GM18519 (cell line): ENCODE measurements around the gene NRF1.
"Not testable (repeated sequence)": the region's sequence is repeated elsewhere in the genome, so short reads cannot be mapped to it uniquely, and the experiment has no call there.

ENCODE experiments used
- ATAC-seq: cut with Tn5 transposase; IDR thresholded peaks from one replicate; pipeline ENCODE4 v1.9.1; 2021; ENCODE audit warnings: mild to moderate bottlenecking, moderate library complexity; ENCODE audit not compliant: unreplicated experiment, low FRiP score

NRF1 gene

GRCh38 chr7:129611246-129612111, at the start of gene NRF1:
TSS of gene NRF1 (plus strand) at chr7:129611720. CDS start at chr7:129657352, 45,632 bp downstream.
- ATAC-seq = peak; percentile 65

- ATAC-seq = not testable (repeated sequence)
These were observed 45.2 kb upstream of the NRF1 start for GRCh38 chr7:129566323-129566722.

- no peak for ATAC-seq
These were observed 44.1 kb upstream of the NRF1 start for GRCh38 chr7:129567377-129567776.

GRCh38 chr7:129568240-129568639, 43.3 kb upstream of the NRF1 start:
- no peak for ATAC-seq

GRCh38 chr7:129569326-129569725, 42.2 kb upstream of the NRF1 start:
- no peak for ATAC-seq

- no peak for ATAC-seq
These were observed 41.7 kb upstream of the NRF1 start for GRCh38 chr7:129569811-129570215.

GRCh38 chr7:129571201-129571600, 40.3 kb upstream of the NRF1 start:
- ATAC-seq = no peak

- ATAC-seq = no peak
These were observed 39.3 kb upstream of the NRF1 start for GRCh38 chr7:129572205-129572604.

GRCh38 chr7:129574487-129574886, 37.0 kb upstream of the NRF1 start:
- ATAC-seq = no peak

GRCh38 chr7:129575699-129576098, 35.8 kb upstream of the NRF1 start:
- ATAC-seq = no peak

GRCh38 chr7:129576138-129576537, 35.4 kb upstream of the NRF1 start:
- no peak for ATAC-seq

GRCh38 chr7:129578829-129579228, 32.7 kb upstream of the NRF1 start:
- ATAC-seq = no peak

- not testable (repeated sequence) for ATAC-seq
These were observed 25.3 kb upstream of the NRF1 start for GRCh38 chr7:129586179-129586578.

- no peak for ATAC-seq
These were observed 23.3 kb upstream of the NRF1 start for GRCh38 chr7:129588268-129588667.

GRCh38 chr7:129591868-129592267, 19.7 kb upstream of the NRF1 start:
- no peak for ATAC-seq

- not testable (repeated sequence) for ATAC-seq
These were observed 15.1 kb upstream of the NRF1 start for GRCh38 chr7:129596386-129596785.

GRCh38 chr7:129597672-129598071, 13.8 kb upstream of the NRF1 start:
- no peak for ATAC-seq

- ATAC-seq = no peak
These were observed 12.3 kb upstream of the NRF1 start for GRCh38 chr7:129599174-129599573.

GRCh38 chr7:129603594-129603993, 7.9 kb upstream of the NRF1 start:
- not testable (repeated sequence) for ATAC-seq

- not testable (repeated sequence) for ATAC-seq
These were observed 7.5 kb upstream of the NRF1 start for GRCh38 chr7:129604021-129604420.

GRCh38 chr7:129604713-129605437, 6.6 kb upstream of the NRF1 start:
- no peak for ATAC-seq
